Rectal smooth muscle tissue (tissue), 1 donor: Measurements from ENCODE around the gene ADGRL3.
"Not testable (repeated sequence)": the region's sequence is repeated elsewhere in the genome, so short reads cannot be mapped to it uniquely, and the experiment has no call there.

Experiments
- H3K27ac ChIP-seq: one replicate; pipeline ENCODE4 v1.7.0; 2013; ENCODE audit warnings: low read depth, low read length, inconsistent platforms
- H3K27me3 ChIP-seq: one replicate; pipeline ENCODE4 v1.7.0; 2013; ENCODE audit warnings: low read length; ENCODE audit not compliant: control insufficient read depth, insufficient read depth
- H3K36me3 ChIP-seq: one replicate; pipeline ENCODE4 v1.7.0; 2013; ENCODE audit warnings: low read length; ENCODE audit not compliant: control insufficient read depth, insufficient read depth
- H3K4me1 ChIP-seq: one replicate; pipeline ENCODE4 v1.7.0; 2013; ENCODE audit warnings: low read length; ENCODE audit not compliant: control insufficient read depth, insufficient read depth
- H3K4me3 ChIP-seq: one replicate; pipeline ENCODE4 v1.7.0; 2013; ENCODE audit warnings: low read length
- H3K9ac ChIP-seq: one replicate; pipeline ENCODE4 v1.7.0; 2013; ENCODE audit warnings: low read length

Gene ADGRL3

GRCh38 chr4:61750810-61751209, 550.7 kb downstream of the ADGRL3 start:
- Histone ChIP-seq H3K9ac (no peak overlapping the region), H3K27ac (no peak overlapping the region), H3K4me1 (no peaks in the 10 kb centered on the region), H3K4me3 (no peak overlapping the region), H3K36me3 (no peaks in the 10 kb centered on the region), H3K27me3 (no peaks in the 10 kb centered on the region)

GRCh38 chr4:61752617-61753016, 552.5 kb downstream of the ADGRL3 start:
- Histone ChIP-seq H3K4me3 (no peak overlapping the region), H3K27ac (no peak overlapping the region), H3K36me3 (no peaks in the 10 kb centered on the region), H3K4me1 (no peaks in the 10 kb centered on the region), H3K9ac (no peak overlapping the region), H3K27me3 (no peaks in the 10 kb centered on the region)

GRCh38 chr4:61753739-61754138, 553.6 kb downstream of the ADGRL3 start:
- no peaks in the 10 kb centered on the region for H3K27me3 ChIP-seq
- H3K36me3 ChIP-seq, result no peaks in the 10 kb centered on the region
- no peak overlapping the region for H3K4me3 ChIP-seq
- no peak overlapping the region for H3K9ac ChIP-seq
- H3K27ac ChIP-seq, result no peak overlapping the region
- H3K4me1 ChIP-seq, result no peaks in the 10 kb centered on the region

GRCh38 chr4:61756937-61757336, 556.8 kb downstream of the ADGRL3 start:
- H3K9ac ChIP-seq, H3K4me1 ChIP-seq, H3K4me3 ChIP-seq, H3K36me3 ChIP-seq, H3K27ac ChIP-seq, H3K27me3 ChIP-seq: not testable (repeated sequence)

- not testable (repeated sequence) for H3K27ac ChIP-seq, H3K36me3 ChIP-seq, H3K27me3 ChIP-seq
Observed at GRCh38 chr4:61757983-61758382, 557.9 kb downstream of the ADGRL3 start.

GRCh38 chr4:61758596-61758995, 558.5 kb downstream of the ADGRL3 start:
- H3K36me3 ChIP-seq, H3K27ac ChIP-seq, H3K4me1 ChIP-seq, H3K9ac ChIP-seq, H3K4me3 ChIP-seq, H3K27me3 ChIP-seq: not testable (repeated sequence)

More at GRCh38 chr4:61757983-61758382, 557.9 kb downstream of the ADGRL3 start:
- H3K4me1 ChIP-seq, H3K4me3 ChIP-seq, H3K9ac ChIP-seq: not testable (repeated sequence)

GRCh38 chr4:61759245-61759644, 559.1 kb downstream of the ADGRL3 start:
- not testable (repeated sequence) for H3K36me3 ChIP-seq, H3K9ac ChIP-seq, H3K27ac ChIP-seq, H3K4me1 ChIP-seq, H3K4me3 ChIP-seq, H3K27me3 ChIP-seq

- H3K4me3 ChIP-seq, H3K9ac ChIP-seq, H3K4me1 ChIP-seq, H3K27ac ChIP-seq, H3K36me3 ChIP-seq, H3K27me3 ChIP-seq: not testable (repeated sequence)
Observed at GRCh38 chr4:61759885-61760284, 559.8 kb downstream of the ADGRL3 start.

GRCh38 chr4:61760820-61761219, 560.7 kb downstream of the ADGRL3 start:
- Histone ChIP-seq H3K36me3 (no peaks in the 10 kb centered on the region), H3K4me1 (no peaks in the 10 kb centered on the region), H3K27ac (no peak overlapping the region), H3K9ac (no peak overlapping the region), H3K4me3 (no peak overlapping the region), H3K27me3 (no peaks in the 10 kb centered on the region)

GRCh38 chr4:61762722-61763627, 562.8 kb downstream of the ADGRL3 start:
- H3K4me1 ChIP-seq, result no peaks in the 10 kb centered on the region
- no peak overlapping the region for H3K27ac ChIP-seq
- no peaks in the 10 kb centered on the region for H3K36me3 ChIP-seq
- H3K4me3 ChIP-seq, result no peak overlapping the region
- no peak overlapping the region for H3K9ac ChIP-seq
- H3K27me3 ChIP-seq, result no peaks in the 10 kb centered on the region

GRCh38 chr4:61763682-61764081, 563.6 kb downstream of the ADGRL3 start:
- Histone ChIP-seq H3K27me3 (no peaks in the 10 kb centered on the region), H3K27ac (no peak overlapping the region), H3K36me3 (no peaks in the 10 kb centered on the region), H3K9ac (no peak overlapping the region), H3K4me1 (no peaks in the 10 kb centered on the region), H3K4me3 (no peak overlapping the region)

- not testable (repeated sequence) for H3K4me1 ChIP-seq, H3K4me3 ChIP-seq, H3K9ac ChIP-seq, H3K36me3 ChIP-seq, H3K27ac ChIP-seq, H3K27me3 ChIP-seq
Observed at GRCh38 chr4:61764090-61764489, 564.0 kb downstream of the ADGRL3 start.

- not testable (repeated sequence) for H3K27me3 ChIP-seq, H3K4me3 ChIP-seq, H3K27ac ChIP-seq, H3K9ac ChIP-seq, H3K4me1 ChIP-seq, H3K36me3 ChIP-seq
Observed at GRCh38 chr4:61769444-61770167, 569.5 kb downstream of the ADGRL3 start.
